Type B pancreatic cell (in vitro differentiated cells): ENCODE measurements around the gene TRAF2. TPM values are rescaled to one million over a fixed set of nuclear protein-coding genes. Genes with fewer than 3 reads are reported as not detected.

Experiments used
- DNase-seq: peaks from one replicate; pipeline ENCODE4 v3.0.0; 2021; ENCODE audit warnings: mixed read lengths; ENCODE audit not compliant: unreplicated experiment; ENCODE audit errors: extremely low spot score
- H3K27ac Mint-ChIP-seq: 2 replicates; pipeline ENCODE4 v1.8.0; 2021; ENCODE audit warnings: mild to moderate bottlenecking, mixed read lengths
- H3K27me3 Mint-ChIP-seq: 2 replicates; pipeline ENCODE4 v1.8.0; 2021; ENCODE audit warnings: mixed read lengths
- H3K36me3 Mint-ChIP-seq: 2 replicates; pipeline ENCODE4 v1.8.0; 2021; ENCODE audit warnings: mixed read lengths
- H3K4me1 Mint-ChIP-seq: one replicate; pipeline ENCODE4 v1.8.0; 2021; ENCODE audit warnings: mixed read lengths; ENCODE audit not compliant: unreplicated experiment
- H3K4me3 Mint-ChIP-seq: 2 replicates; pipeline ENCODE4 v1.8.0; 2021; ENCODE audit warnings: mild to moderate bottlenecking, mixed read lengths
- H3K9me3 Mint-ChIP-seq: 2 replicates; pipeline ENCODE4 v1.8.0; 2021; ENCODE audit warnings: mixed read lengths
- CTCF ChIP-seq: fragments of 200-600 bp; sonication (generic); conservative IDR thresholded peaks from 2 replicates; pipeline ENCODE4 v1.5.0; 2021; ENCODE audit warnings: antibody characterized with exemption, mild to moderate bottlenecking
- total RNA-seq: library from RNA; stranded (reverse); gene quantifications from 2 replicates; pipeline ENCODE4 v1.2.1, GENCODE V29; 2021; ENCODE audit warnings: low replicate concordance

TRAF2 gene
- total RNA-seq, 1 donor from 2014 or later = 22.3 TPM

- H3K4me1 Mint-ChIP-seq = peaks cover 5% of the 10 kb centered on the region
- TF ChIP-seq CTCF = no peak
- H3K27ac Mint-ChIP-seq = peak overlapping the region; percentile 77
- H3K27me3 Mint-ChIP-seq = no peaks in the 10 kb centered on the region
- DNase-seq = no peak
- no peaks in the 10 kb centered on the region for H3K9me3 Mint-ChIP-seq
- H3K36me3 Mint-ChIP-seq = no peaks in the 10 kb centered on the region
- peak overlapping the region; percentile 89 for H3K4me3 Mint-ChIP-seq
Measured at GRCh38 chr9:136886610-136887597, 588 bp downstream of the TRAF2 start.

GRCh38 chr9:136888454-136888853 is 2.1 kb downstream of the TRAF2 start:
- Mint-ChIP-seq H3K9me3 (no peaks in the 10 kb centered on the region), H3K27me3 (no peaks in the 10 kb centered on the region), H3K4me3 (peak overlapping the region; percentile 17), H3K36me3 (no peaks in the 10 kb centered on the region), H3K4me1 (peaks cover 5% of the 10 kb centered on the region), H3K27ac (no peak overlapping the region)
- TF ChIP-seq CTCF = no peak
- DNase-seq = no peak

- H3K36me3 Mint-ChIP-seq = no peaks in the 10 kb centered on the region
- TF ChIP-seq CTCF = no peak
- H3K27ac Mint-ChIP-seq = no peak overlapping the region
- H3K4me1 Mint-ChIP-seq = peaks cover 5% of the 10 kb centered on the region
- DNase-seq = no peak
- no peak overlapping the region for H3K4me3 Mint-ChIP-seq
- no peaks in the 10 kb centered on the region for H3K27me3 Mint-ChIP-seq
- no peaks in the 10 kb centered on the region for H3K9me3 Mint-ChIP-seq
Measured at GRCh38 chr9:136889858-136890257, 3.5 kb downstream of the TRAF2 start.

GRCh38 chr9:136890661-136891060 is 4.3 kb downstream of the TRAF2 start:
- Mint-ChIP-seq H3K9me3 (no peaks in the 10 kb centered on the region), H3K36me3 (no peaks in the 10 kb centered on the region), H3K4me1 (peaks cover 5% of the 10 kb centered on the region), H3K27me3 (no peaks in the 10 kb centered on the region), H3K4me3 (no peak overlapping the region), H3K27ac (no peak overlapping the region)
- DNase-seq = no peak
- TF ChIP-seq CTCF = no peak

- H3K27ac Mint-ChIP-seq = no peak overlapping the region
- H3K27me3 Mint-ChIP-seq = no peaks in the 10 kb centered on the region
- DNase-seq = no peak
- no peaks in the 10 kb centered on the region for H3K9me3 Mint-ChIP-seq
- TF ChIP-seq CTCF = no peak
- H3K36me3 Mint-ChIP-seq = peaks cover 4% of the 10 kb centered on the region
- no peaks in the 10 kb centered on the region for H3K4me1 Mint-ChIP-seq
- H3K4me3 Mint-ChIP-seq = no peak overlapping the region
Measured at GRCh38 chr9:136896027-136896426, 9.7 kb downstream of the TRAF2 start.
